Articular chondrocyte of knee joint (primary cell): ENCODE measurements around the gene TPTE2. TPM values are rescaled to one million over a fixed set of nuclear protein-coding genes. Genes with fewer than 3 reads are reported as not detected.

ENCODE experiments used
- total RNA-seq: library from RNA; depleted of rRNA; stranded (reverse); fragments of >200 nt; gene quantifications from 2 replicates; pipeline ENCODE4 v1.2.3, GENCODE V29; 2012

Gene TPTE2
- total RNA-seq, result not detected in 2 replicates

DNA sequence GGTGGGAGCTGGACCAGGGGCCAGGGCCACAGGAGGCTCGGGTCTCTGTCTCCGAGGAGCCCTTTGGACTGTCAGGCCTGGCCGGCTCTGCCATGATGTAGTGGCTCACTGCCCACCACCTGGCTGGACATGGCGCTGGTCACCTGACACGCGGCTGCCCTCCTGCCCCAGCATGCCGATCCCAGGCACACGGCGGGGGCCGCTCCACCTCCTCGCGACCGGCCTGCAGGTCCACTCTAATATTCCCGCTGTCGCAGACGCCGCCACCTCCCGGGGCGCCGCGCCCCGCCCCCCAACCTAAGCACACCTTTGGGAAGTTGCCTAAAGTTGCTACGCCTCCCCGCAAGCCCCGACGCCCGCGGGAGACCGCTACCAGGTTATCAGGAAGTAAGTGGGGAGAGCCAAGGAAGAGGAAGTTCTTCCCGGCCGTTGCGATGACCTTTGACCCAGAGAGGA, at the start of gene TPTE2:
Gene TPTE2 (minus strand): TSS at position 406 of the 456 bp plus-strand sequence. CDS start 58,298 bp downstream, outside the sequence.

Other genes with a start within 250 kb of the TPTE2 start
- 18.9 and 19.1 TPM in 2 replicates for gene MPHOSPH8, start 72.1 kb upstream of the TPTE2 start, total RNA-seq
- 53.5 and 54.7 TPM in 2 replicates for gene PSPC1, start 221.4 kb upstream of the TPTE2 start, total RNA-seq